GM13976 (cell line): ENCODE results near the gene OARD1.

ENCODE experiments used
- DNase-seq: peaks from one replicate; pipeline ENCODE4 v3.0.0; 2012; ENCODE audit warnings: low spot score
- in situ Hi-C: fragments of 300-500 bp; cut with MboI; formaldehyde crosslinking; loops from one replicate; pipeline ENCODE4 v1.12.0; 2022; ENCODE audit warnings: low sequenced_read_pairs, mixed read lengths, inconsistent platforms; ENCODE audit not compliant: unreplicated experiment
- TF ChIP-seq, protein P1 (sequence below): IDR thresholded peaks from 2 replicates; pipeline ENCODE4 v1.5.1; 2012; ENCODE audit warnings: borderline replicate concordance, mild to moderate bottlenecking; ENCODE audit not compliant: insufficient read depth; ENCODE audit errors: extremely low read depth, missing control alignments, control extremely low read depth

OARD1 gene

DNA sequence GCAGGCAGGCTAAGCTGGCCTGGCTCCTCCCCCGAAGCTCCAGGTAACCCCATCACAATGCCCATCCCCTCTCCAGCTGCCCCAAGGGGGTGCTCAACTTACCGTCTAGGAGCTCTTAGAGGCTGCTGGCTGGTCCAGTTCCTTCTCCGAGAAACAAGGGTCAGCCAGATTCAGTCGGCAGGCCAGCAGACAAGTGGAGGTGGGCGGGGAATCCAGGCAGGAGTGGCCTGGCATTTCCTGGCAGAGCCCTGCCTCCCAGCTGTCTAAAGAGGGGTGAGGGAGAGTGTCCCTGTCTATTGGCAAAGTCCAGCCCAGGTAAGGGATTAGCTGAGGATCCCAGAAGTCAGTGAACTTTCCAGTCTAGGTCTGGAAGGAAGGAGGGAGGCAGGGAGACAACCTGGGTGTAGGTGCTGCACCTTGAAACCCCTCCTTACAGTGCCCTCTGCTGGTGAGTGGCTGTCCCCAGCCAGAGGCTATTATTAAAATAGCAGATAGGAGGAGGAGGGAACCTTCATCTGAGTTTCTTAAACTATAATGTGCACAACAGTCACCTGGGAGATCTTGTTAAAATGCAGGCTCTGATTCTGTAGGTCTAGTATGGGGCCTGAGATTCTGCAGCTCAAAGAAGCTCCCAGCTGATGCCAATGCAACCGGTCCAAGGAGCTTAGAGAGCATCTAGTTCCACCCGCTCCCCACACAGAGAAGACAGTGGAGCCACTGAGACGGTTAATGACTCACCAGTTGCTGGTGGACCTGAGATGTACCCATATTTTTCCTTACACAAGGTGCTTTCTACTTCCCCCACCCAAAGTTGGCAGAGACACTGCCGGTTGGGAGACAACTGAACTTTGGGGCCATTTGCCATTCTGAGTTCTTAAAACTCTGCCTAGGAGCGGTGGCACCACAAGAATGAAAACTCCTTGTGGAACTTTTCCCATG, 32.8 kb downstream of the OARD1 start, which contains the start of gene UNC5CL:
Gene UNC5CL, minus strand, starts transcription at position 162 of the 939 bp plus-strand sequence. CDS start 4,147 bp downstream, outside the sequence.
- in situ Hi-C loops = no loop called here
- TF ChIP-seq, protein P1, sequence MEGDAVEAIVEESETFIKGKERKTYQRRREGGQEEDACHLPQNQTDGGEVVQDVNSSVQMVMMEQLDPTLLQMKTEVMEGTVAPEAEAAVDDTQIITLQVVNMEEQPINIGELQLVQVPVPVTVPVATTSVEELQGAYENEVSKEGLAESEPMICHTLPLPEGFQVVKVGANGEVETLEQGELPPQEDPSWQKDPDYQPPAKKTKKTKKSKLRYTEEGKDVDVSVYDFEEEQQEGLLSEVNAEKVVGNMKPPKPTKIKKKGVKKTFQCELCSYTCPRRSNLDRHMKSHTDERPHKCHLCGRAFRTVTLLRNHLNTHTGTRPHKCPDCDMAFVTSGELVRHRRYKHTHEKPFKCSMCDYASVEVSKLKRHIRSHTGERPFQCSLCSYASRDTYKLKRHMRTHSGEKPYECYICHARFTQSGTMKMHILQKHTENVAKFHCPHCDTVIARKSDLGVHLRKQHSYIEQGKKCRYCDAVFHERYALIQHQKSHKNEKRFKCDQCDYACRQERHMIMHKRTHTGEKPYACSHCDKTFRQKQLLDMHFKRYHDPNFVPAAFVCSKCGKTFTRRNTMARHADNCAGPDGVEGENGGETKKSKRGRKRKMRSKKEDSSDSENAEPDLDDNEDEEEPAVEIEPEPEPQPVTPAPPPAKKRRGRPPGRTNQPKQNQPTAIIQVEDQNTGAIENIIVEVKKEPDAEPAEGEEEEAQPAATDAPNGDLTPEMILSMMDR = peak; percentile 71
- peak; percentile 79 for DNase-seq

DNA sequence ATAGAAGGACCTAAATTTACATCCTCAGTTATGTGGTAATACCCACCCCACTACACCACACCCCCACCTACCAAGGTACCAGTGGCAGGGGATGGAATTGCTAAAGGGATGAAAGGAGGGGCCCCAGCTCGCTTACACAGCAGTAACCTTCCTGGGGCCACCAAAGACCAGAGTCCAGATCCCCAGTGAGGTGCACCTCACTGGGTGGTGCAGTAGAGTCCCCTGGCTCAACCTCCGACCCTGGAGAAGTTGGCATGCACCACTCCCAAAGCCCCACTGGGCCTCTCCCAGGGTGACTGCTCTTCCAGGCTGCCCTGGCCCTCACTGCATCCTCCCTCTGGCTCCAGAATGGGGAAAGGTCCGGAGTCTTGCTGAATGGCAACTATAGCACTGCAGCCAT, 34.0 kb downstream of the OARD1 start:
- TF ChIP-seq, protein P1 = no peak
- in situ Hi-C loops = no loop called here
- DNase-seq = no peak

DNA sequence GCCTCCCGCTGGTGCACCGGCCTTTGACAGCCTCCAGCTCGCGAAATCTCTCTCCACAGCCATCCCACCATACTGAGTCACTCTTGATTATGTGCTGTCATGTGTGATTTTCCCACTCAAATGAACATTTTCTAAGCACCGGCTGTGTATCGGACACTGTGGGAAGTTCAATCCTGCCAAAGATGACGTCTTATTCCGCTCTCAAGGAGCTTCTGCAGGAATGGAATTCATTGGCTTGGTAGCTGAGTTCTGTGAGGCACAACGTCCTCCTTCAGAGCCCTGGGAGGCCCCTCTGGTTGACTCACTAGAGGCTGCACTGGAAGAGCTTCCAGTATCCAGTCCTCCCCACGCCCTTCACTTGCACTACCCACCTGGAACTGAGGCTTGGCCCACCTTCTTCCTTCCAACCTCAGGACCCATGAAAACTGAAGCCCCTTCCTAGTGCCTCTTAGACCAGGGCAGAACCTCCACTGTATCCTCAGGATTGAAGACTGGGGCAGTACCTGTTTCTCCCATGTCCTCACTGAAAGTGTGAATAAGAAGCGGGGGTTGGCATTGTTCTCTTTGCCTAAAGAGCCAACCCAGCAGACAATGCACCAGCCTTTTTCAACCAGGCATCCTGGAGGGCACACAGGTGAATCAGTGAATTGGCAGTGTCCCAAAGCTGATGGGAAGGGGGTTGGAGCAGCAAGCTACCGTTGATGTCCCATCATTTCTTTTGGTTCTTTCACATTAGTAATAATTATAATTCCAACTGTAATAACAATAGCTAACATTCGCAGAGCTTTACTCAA, 34.9 kb downstream of the OARD1 start:
- DNase-seq = no peak
- TF ChIP-seq, protein P1 = no peak
- in situ Hi-C loops = no loop called here

DNA sequence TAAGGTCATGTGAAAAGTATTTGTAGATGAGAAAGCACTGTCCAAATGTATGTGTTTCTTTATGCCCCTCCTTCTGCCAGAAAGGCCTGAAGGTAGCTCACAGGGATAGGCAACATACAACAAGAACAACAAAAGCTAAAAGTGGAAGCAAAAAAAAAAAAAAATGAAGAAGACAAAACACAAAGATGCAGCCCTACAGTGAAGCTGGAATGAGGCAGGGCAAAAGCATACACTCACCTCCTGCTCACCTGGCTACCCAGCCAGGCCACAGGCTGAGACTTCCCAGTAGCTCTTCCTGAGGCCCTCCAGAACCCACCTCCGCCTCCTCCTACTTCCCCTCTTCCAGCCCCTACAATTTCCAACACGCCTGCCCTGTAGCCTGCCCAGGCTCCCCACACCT, 35.6 kb downstream of the OARD1 start:
- TF ChIP-seq, protein P1 = no peak
- no peak for DNase-seq
- in situ Hi-C loops = no loop called here

DNA sequence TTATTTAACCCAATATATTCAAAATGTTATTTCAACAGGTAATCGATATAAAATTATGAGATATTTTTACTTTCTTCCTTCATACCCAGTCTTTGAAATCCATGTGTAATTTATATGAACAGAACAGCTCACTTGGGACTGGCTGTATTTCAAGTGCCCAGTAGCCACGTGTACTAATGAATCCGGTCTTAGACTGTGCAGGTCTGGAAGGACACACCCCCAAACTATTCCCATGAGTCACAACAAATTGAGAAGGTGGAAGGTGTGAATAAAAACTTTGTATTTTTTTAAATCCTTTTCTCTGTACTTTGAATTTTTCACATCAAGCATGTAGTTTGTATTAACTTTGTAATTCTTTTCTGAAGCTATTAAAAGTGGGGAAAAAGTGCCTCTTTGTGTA, 36.0 kb downstream of the OARD1 start:
- no peak for DNase-seq
- TF ChIP-seq, protein P1 = no peak
- in situ Hi-C loops = no loop called here

DNA sequence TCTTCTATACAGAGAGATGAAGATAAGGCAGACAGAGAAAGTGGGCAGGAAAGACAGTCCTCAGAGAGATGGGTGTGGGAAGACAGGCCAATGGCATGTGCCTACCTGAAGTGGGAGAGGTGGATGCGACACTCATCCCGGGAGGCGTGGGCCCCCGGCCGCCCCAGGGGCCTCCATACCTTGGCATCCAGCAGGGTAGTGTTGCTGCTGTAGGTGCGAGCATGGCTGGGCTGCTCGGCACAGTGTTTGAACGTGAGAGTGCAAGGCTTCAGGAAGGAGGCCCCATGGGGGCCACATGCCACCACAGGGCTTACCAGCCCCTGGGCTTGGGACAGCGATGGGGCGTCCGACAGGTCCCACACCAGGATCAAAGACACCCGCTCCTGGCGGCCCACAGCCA, 38.4 kb downstream of the OARD1 start:
- TF ChIP-seq, protein P1 = no peak
- in situ Hi-C loops = no loop called here
- DNase-seq = no peak
